Left ventricle myocardium superior (tissue), 1 donor: ENCODE data around the gene APOB. TPM values are rescaled to one million over a fixed set of nuclear protein-coding genes. Genes with fewer than 3 reads are reported as not detected.

Source experiments
- ATAC-seq: fragments of 200-7000 bp; cut with Tn5 transposase; one replicate; pipeline ENCODE4 v1.9.1; 2020; ENCODE audit warnings: mild to moderate bottlenecking, moderate library complexity
- DNase-seq: peaks from one replicate; pipeline ENCODE4 v3.0.0-alpha.2; 2020
- intact Hi-C: fragments of 100-400 bp; cut with micrococcal nuclease; formaldehyde crosslinking; loops from one replicate; pipeline ENCODE4 v1.11.0; 2022
- long read RNA-seq: library from polyadenylated mRNA; unstranded; transcript quantifications from one replicate; pipeline ENCODE4 v2.0.0, GENCODE V29; 2021
- total RNA-seq: library from RNA; stranded (reverse); fragmentation: NEBNext Ultra II Directional; extraction: Animal tissue kit (Norgen Biotek cat#: 25700); gene quantifications from one replicate; pipeline ENCODE4 v1.2.1, GENCODE V29; 2021
- donor health status: DM: no; HTN: yes; CAD: no; lungs with severe emphysema.

The APOB gene, protein sequence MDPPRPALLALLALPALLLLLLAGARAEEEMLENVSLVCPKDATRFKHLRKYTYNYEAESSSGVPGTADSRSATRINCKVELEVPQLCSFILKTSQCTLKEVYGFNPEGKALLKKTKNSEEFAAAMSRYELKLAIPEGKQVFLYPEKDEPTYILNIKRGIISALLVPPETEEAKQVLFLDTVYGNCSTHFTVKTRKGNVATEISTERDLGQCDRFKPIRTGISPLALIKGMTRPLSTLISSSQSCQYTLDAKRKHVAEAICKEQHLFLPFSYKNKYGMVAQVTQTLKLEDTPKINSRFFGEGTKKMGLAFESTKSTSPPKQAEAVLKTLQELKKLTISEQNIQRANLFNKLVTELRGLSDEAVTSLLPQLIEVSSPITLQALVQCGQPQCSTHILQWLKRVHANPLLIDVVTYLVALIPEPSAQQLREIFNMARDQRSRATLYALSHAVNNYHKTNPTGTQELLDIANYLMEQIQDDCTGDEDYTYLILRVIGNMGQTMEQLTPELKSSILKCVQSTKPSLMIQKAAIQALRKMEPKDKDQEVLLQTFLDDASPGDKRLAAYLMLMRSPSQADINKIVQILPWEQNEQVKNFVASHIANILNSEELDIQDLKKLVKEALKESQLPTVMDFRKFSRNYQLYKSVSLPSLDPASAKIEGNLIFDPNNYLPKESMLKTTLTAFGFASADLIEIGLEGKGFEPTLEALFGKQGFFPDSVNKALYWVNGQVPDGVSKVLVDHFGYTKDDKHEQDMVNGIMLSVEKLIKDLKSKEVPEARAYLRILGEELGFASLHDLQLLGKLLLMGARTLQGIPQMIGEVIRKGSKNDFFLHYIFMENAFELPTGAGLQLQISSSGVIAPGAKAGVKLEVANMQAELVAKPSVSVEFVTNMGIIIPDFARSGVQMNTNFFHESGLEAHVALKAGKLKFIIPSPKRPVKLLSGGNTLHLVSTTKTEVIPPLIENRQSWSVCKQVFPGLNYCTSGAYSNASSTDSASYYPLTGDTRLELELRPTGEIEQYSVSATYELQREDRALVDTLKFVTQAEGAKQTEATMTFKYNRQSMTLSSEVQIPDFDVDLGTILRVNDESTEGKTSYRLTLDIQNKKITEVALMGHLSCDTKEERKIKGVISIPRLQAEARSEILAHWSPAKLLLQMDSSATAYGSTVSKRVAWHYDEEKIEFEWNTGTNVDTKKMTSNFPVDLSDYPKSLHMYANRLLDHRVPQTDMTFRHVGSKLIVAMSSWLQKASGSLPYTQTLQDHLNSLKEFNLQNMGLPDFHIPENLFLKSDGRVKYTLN (N-terminal part only)
- total RNA-seq: 9.7 TPM
- long read RNA-seq, partial matches to known transcripts: 10 of 11 reads
- long read RNA-seq, other reads (novel, unspliced or antisense): 1 of 11 reads

GRCh38 chr2:21043744-21044532 lies at the start of gene APOB:
Gene APOB (minus strand): TSS chr2:21044073. CDS start chr2:21043945, 128 bp downstream.
- intact Hi-C loops: loop anchor here (5.0 kb wide), 1 partner anchor 273 kb away; no protein-coding TSS in a partner anchor
- peak; percentile 59 for ATAC-seq
- peak; percentile 44 for DNase-seq

DNA sequence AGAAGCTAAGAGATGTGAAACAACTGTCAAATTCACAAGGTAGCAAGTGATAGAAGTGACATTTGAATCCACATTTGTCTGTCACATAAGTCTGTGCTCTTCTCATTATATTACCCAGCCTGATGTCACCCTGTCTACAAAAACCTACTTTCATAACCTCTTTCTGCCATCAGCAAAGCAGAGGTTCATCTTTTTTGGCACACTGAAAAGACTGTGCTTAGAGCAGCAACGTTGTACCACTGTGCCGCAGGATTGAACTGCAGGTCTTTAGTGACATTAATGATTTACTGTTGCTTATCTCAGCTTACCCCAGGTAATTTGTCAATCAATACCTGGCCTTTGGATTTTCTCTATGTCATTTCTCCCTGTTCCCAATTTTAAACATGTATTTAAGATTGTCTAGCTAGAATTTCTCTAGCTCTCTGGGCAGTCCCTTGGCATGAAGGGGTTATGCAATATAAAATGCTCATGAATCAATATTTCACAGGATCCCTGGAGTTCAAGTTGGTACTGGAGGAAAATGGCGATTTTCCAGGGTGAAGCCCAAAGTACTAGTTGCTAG lies 48.5 kb upstream of the APOB start:
- ATAC-seq: no peak
- intact Hi-C loops: no loop called here
- no peak for DNase-seq

DNA sequence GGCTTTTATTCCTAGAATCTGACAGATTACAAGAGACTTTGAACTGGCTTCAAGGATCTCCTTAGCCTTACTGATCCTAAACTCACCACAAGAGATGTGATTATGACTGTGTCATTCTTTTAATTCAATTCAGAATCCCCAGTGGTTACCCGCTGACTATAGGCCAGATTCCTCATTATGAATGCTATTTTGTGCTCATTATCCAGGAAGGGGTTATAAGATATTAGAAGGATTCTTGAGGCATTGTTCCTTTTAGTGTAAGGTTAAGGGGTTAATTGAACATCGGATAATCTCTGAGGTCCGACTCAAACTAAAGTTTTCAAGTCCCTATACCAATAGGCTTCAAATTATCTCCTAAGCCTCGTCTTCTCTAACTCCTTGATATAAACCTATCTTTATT lies 40.5 kb upstream of the APOB start:
- intact Hi-C loops: no loop called here
- no peak for DNase-seq
- ATAC-seq: no peak

DNA sequence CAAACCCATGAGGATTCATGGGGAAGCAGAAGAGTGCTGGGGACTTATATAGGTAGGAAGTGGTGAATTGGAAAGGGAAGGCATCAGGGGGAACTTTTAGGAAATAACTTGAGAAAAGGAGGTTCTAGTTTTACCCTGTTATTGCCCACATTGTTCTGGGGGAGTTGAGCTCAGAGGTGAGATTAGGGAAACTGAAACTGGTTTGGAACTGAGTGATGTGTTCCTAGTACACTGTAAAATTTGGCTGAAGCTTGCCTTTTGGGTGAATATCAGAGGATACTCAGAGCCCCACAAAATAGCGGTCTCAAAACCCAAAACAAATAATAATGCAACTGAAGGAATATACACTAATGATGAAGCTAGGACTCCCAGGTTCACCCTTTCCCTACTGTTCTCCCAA lies 39.6 kb upstream of the APOB start:
- DNase-seq: no peak
- intact Hi-C loops: no loop called here
- no peak for ATAC-seq

DNA sequence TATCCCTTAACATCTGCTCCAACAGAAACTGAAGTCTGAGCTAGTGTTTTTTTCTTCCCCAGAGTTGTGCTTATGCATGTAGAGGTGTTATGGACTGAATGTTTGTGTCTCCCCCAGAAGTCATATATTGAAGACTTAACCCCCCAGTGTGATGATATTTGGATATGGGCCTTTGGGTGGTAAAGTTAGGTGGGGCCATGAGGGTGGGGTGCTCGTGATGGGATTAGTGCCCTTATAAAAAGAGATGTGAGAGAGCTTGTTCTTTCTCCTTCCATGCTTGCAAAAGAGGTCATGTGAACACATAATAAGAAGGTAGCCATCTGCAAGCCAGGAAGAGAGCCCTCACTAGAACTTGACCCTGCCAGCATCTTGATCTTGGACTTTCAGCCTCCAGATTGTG lies 34.4 kb upstream of the APOB start:
- intact Hi-C loops: no loop called here
- DNase-seq: no peak
- ATAC-seq: no peak

- DNase-seq (no peak), ATAC-seq (no peak)
- intact Hi-C loops: no loop called here
Measured at GRCh38 chr2:21072477-21073242, 28.8 kb upstream of the APOB start.

- no peak for ATAC-seq
- intact Hi-C loops: no loop called here
Measured at GRCh38 chr2:21070341-21071257, 26.7 kb upstream of the APOB start.

DNA sequence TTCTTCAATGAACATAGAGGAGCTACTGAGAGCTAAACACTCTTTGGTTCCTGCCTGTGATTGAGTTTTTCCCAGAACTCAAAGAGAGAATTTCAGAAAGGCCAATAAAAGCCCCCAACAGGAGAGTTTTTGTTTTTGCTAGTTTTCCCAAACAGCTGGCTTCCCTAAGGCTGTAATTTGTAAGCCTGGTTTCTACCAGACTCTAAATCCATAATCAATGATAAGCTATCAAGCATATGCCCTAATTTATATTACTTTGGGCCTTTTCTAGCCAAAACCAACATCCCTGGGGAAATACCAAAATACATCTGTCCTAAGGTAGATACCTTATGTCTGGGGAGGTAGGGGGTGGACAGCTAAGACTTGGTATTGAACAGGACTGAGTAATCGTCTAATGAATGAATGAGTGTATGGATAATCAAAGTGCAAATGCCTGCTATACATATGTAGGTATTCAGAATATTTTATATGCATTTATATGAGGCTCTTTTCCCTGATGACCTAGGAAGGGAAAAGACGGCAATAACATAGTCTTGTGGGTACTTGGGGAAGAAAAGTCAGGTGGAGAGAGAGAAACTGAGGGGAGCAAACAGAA lies 26.0 kb upstream of the APOB start:
- ATAC-seq: no peak
- intact Hi-C loops: no loop called here
- DNase-seq: no peak

More at GRCh38 chr2:21070341-21071257, 26.7 kb upstream of the APOB start:
- DNase-seq: no peak

GRCh38 chr2:21067859-21068537 lies 24.1 kb upstream of the APOB start:
- DNase-seq (no peak), ATAC-seq (no peak)
- intact Hi-C loops: no loop called here

- no peak for DNase-seq
- ATAC-seq: no peak
- intact Hi-C loops: no loop called here
Measured at GRCh38 chr2:21067125-21067524, 23.3 kb upstream of the APOB start.

- intact Hi-C loops: no loop called here
- ATAC-seq: no peak
Measured at GRCh38 chr2:21059885-21060610, 16.2 kb upstream of the APOB start.

DNA sequence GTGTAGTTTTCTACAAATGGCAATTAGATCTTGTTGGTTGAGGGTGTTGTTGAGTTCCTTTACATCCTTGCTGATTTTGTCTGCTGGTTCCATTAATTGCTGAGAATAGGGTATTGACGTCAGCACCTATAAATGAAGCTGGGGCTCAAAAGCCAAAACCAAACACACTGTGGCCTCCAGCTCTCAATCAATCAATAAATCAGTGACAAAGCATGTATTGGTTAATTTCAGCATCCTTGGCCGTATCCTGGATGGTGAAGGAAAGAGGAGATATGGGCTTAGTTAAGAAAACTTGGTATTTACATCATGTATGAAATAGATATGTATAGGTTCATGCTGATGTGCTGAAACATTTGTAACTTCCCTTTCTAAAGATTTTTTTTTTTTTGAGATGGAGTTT lies 13.2 kb upstream of the APOB start:
- ATAC-seq (no peak), DNase-seq (no peak)
- intact Hi-C loops: no loop called here

More at GRCh38 chr2:21059885-21060610, 16.2 kb upstream of the APOB start:
- no peak for DNase-seq

GRCh38 chr2:21055879-21056790 lies 12.3 kb upstream of the APOB start:
- ATAC-seq (no peak), DNase-seq (no peak)
- intact Hi-C loops: no loop called here

- DNase-seq (no peak), ATAC-seq (no peak)
- intact Hi-C loops: no loop called here
Measured at GRCh38 chr2:21055451-21055850, 11.6 kb upstream of the APOB start.
